ENCODE data around the gene GARNL3.

Gene GARNL3

DNA sequence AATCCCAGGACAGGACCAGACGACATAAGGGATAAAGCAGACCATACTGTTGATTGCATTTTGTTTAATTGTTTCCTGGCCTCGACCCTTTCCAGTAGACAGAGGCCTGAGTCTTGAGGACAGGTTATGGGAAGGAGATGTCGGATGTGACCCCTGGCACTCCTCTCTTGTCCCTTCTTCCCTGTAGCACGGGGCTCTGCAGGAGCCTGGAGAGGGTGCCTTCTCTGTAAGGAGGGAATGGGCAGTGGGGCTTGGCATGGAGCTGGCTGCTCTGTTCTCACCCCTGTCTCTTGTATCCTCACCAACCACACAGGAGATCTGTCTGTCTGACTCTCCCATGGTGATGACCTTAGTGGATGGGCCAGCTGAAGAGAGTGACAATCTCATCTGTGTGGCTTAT lies 92.3 kb downstream of the GARNL3 start:
- DNase-seq: no peak

DNA sequence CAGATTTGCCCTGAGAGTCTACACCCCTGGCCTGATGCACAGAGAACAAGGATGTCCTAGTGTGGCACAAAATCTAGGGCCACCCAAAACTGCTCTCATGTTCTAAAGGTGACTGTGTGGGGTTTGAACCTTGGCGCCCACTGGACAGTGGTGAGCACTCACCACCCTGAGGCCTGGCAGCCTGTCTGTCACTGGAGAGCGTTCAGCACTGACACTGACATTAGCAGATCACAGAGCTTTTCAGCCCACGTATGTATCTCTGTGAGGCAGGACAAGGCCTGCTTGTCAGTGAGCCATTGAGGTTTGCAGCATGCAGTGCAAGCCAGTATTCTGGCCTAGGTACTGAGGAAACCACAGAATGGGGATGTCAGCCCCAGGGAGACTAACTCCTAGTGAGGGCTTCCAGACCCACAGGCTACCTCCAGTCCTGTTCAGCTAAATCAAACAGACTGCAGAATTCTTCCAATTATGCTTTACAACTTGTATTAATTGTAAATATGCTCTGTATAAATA lies 93.5 kb downstream of the GARNL3 start:
- DNase-seq: no peak

DNA sequence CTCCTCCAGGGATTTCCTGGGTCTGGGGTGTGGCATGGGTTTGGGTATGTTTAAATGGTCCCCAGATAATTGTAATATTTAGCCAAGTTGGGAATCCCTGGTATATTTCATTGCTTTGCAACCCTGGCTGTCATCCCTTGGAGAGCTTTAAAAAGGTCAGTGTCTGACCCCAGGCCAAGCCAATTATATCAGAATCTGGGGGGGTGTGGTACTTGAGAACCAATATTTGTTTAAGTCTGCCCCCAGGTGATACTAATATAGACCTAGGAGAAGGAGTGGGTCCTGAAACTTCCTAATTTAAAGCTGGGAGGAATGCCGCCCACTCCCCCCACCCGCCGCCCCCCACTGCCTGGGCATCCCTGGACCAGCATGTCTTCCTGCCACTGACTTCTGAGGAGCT lies 94.2 kb downstream of the GARNL3 start:
- DNase-seq: no peak

DNA sequence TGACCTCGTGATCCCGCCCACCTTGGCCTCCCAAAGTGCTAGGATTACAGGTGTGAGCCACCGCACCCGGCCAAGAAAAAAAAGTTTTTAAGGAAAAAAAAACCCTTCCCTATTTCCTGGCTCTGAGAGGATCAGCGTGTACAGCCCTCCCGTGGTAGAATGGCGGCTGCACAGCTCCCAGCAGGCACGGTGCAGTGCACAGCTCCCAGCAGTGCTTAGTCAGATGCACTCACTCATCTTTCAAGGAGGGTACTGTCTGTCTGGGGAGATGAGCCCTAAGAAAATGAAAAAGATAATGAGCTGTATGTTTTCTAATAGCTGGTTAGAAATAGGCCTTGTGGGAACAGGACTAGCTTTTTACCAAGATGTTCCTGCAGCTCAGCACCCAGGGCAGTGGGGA lies 95.7 kb downstream of the GARNL3 start:
- no peak for DNase-seq

DNA sequence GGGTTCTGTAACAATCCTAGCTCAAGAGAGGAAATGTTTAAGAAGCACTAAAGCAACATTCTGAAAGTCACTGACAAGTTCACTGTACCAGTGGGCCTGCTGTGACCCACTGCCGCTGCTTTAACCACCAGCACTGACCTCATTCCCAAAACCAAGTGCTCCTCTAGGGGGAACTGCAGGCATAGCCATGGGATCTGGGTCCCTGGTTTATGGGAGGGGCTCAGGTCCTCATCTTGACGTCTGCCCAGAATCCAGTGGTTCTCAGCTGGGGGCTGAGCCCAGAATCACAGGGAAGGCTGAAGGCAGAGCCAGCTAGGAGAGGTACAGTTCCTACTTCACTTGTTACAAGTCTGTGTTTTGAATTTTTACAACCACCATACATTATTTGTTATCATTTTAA lies 96.3 kb downstream of the GARNL3 start:
- DNase-seq: no peak

DNA sequence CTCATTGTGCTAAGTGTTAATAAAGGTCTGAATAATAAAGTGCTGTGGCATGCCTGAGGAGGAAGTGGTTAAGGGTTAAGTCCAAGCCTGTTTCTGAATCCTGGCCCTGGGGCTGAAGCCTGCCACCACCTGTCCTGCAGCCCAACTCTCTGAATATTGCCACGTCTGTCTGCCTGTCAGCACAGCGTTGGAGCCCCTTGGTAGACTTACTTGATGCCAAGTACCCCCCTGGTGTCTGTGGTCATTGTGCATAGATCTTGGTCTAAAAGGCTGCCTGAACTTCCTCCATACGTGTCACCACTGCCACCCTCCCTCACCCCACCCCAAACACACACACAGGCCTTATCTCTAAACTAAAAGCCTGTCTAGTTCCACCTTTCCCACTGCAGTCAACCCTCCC lies 97.0 kb downstream of the GARNL3 start:
- no peak for DNase-seq

DNA sequence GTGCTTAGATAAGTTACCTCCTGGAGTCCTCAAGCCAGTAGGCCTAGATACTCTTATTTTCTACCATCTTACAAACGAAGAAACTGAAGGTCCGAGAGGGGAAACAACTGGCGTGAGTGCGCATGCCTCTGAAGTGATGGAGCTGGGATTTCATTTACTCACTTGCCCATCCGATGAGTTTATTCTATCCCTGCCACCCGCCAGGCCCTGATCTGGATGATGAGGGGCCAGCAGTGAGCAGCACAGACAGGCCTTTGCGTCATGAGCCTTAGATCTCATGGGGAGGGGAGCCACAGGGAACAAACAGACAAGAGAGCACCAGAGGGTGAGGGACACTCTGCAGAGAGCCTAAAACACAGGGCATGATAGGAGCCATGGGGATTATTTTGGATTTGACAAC lies 98.3 kb downstream of the GARNL3 start:
- no peak for DNase-seq

DNA sequence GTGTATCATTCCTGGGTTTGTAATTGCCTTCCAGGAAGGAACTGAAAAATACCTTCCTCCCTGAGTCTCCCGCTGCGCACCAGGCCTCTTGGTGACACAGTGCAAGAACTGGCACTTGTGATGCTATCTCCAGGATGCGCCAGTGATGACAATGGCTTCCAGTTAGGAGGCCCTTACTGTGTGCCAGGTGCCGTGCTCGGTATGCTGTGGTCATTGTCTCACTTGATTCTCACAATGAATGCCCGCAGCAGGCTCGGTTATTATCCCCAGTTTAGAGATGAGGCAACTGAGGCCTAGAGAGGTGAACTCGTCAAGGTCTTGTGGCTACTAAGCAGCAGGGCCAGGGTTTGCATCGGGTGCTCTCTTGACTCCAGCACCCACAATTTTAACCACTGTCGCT lies 100.9 kb downstream of the GARNL3 start:
- no peak for DNase-seq

DNA sequence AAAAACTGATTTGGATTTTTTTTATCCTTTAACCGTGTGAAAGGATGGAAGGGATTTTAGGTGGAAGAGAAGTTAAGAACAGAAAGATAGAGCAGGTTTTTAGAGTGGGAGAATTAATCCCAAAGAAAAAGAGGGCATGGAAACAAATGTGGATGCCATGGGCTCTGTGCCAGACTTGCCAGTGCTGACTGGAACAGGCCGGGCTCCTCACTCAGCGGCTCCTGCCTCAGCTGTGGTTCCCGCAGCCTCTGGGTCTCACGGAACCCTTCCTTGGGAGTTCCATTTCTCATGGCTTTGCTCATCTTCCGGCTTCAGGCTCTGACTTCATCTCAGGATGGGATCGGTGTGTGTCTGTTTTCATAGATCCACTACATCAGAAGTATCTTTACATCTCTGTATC lies 102.0 kb downstream of the GARNL3 start:
- no peak for DNase-seq

DNA sequence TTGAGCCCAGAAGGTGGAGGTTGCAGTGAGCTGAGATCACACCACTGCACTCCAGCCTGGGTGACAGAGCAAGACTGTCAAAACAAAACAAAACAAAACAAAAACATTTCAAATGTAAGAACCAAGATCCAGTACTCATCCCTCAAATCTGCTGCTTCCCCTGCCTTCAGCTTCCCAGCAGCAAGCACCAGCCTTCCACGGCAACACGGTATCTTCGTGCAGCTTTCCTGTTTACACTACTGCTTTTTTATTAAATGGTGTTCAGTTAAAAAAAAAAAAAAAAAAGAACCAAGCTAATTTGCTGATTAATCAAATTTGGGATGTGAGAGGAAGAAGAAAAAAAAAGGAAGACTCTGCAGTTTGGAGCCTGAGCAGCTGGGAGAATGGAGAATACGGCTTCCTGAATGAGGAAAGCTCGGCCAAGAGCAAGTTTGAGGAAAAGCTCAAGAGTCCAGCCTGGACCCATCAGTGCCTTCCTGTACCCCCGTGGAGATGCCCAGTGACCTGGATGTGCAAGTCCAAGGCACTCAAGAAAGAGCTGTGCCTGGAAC lies 104.4 kb downstream of the GARNL3 start:
- no peak for DNase-seq

DNA sequence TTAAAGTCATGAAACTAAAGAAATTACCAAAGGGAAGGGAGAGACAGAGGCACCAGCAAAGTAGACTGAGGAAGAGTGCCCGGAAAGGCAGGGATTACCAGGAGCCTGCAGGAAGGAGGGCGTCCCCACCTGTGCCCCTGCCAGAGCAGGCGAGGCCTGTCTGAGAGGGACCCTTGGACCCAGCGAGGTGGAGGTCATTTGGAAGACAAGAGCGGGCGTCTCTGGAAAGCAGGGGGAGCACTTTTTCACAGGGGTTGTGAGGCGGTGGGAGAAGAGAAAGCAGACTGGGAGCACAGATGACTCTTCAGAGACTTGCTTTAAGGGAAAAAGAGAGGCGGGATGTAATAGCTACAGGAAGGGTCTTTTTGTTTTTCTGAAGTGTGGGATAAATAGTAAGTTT lies 104.9 kb downstream of the GARNL3 start:
- no peak for DNase-seq

DNA sequence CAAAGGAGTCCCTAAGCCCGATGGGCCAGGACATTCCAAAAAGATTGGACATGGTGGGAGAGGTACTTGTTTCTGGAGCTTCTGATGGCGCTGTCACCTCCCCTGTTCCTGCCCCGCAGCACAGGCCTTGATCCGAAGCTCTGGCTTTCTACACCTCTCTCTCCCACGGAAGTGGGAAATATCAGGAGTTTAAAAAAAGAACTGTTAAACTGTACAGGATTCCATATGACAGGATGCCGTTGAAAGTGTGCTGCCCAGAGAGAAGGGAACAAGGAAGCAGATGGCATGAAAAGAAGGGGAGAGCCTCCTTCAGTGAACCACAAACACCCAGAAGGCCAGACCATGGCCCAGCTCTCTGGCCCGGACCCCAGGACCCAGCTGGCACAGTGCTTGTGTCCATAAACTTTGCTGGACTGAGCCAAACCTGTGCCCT lies 105.6 kb downstream of the GARNL3 start:
- no peak for DNase-seq

DNA sequence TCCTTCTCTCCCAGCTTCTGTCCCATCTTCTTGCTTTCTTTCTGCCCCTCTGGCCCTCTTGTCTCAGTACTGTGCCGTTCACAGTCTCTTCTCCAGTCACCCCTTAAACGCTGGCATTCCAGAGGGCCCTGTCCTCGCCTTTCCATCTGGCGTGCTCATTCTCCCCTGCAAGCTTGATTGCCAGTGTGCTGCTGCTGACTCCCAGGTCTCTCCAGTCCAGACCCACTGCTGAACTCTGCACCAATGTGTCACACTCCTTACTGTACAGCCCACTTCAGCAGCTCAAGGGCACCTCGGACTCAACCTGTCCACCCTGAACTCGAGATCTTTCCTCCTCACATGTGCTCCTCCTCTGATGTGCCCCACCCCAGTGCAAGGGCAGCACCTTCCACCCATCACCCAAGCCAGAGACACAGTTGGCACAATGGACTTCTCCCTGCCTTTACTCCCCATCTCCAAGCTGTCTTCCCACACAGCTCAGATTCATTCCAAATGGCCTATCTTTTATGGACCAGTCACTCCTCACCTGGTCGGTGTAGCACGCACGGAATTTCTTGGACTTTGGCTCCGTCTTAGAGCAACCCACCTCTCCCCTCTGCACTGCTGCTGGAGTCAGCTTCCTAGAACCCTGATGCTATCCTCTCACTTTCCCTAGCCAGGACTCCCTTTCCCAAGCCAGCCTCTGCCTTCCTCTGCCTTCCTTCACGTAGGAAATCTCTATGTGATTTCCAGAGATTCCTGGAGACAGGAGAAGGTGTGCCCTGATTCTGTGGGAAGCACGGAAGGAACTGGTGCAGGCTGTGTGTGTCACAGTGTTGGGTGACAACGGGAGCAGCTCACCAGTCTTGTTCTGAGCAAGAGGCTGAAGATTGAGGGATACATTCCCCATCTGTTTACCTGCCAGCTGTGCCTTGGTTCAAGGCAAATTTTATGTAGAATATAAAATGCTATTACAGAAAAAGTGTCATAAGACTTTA lies 106.4 kb downstream of the GARNL3 start:
- DNase-seq: no peak

DNA sequence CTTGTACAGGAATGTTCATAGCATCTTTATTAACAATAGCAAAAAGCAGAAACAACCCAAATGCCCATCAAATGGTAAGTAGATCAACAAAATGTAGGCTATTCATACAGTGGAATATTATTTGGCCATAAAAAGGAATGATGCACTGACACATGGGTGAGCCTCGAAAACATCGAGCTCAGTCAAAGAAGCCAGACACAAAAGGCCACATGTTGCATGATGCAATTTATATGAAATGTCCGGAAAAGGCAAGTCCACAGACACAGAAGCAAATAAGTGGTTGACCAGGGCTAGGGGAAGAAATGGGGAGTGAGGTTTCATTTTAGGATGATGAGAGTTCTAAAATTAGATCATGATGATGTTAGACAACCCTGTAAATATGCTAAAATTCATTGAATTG lies 115.9 kb downstream of the GARNL3 start:
- no peak for DNase-seq

DNA sequence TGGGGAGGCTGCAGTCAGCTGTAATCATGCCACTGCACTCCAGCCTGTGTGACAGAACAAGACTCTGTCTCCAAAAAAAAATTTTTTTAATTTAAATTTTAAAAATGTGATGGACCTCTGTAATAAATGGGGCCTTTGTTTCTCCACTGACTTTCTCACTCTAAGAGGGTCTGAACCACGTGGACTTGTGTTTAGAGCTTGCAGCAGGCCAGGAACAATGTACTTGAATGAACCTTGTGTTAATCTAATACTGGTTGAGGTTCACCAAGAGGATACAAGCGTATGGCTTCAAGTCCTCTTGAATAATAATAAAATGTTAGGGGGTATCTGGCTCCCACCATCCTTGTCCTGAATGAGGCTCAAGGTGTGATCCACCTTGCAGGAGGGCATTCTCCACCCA lies 118.0 kb downstream of the GARNL3 start:
- DNase-seq: no peak

DNA sequence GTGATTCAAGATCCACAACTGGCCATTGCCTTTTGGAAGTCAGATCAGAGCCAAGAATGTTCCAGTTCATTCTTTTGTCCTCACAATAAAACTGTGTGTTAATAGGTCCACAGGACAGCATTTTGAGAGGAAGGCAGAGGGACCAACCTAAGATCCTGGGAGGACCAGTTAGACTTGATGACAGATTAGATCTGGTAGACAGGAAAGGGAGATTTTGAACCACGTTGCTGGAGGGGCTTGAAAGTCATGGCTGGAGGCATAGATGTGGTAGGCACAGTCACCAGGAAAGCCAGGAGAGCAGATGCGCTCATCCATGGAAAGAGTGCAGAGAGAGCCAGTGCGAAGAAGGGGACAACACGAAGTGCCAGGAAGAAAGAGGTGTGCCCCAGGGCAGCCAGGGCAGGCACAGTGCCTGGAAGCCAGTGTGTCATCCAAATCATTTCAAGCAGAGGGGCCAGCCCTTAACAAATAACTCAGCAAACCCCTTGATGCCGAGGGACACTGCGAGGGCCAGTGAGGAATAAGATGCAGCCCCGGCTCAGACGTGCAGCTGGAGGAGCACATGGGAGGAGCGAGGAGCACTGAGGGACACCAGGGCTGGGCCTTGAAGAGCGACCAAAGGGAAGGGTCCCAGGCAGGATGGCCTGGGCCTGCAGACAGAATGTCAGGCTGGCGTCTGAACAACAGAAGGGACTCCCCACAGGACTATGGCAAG lies 119.6 kb downstream of the GARNL3 start:
- DNase-seq: no peak

DNA sequence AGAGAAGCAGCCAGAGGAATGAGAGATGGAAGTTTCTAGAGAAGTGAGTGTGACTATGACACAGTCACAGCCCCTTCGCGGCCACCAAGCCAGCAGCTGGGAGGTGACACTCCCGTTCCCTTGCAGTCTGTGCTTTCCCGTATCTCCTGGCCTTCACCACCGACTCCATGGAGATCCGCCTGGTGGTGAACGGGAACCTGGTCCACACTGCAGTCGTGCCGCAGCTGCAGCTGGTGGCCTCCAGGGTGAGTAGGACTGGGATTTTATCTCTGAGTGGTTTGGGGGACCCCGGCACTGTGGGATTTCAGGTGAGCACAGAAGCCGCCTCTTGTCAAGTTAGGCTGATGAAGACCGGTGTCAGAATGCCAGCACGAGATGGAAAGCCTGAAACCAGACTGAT lies 120.3 kb downstream of the GARNL3 start:
- DNase-seq: no peak

DNA sequence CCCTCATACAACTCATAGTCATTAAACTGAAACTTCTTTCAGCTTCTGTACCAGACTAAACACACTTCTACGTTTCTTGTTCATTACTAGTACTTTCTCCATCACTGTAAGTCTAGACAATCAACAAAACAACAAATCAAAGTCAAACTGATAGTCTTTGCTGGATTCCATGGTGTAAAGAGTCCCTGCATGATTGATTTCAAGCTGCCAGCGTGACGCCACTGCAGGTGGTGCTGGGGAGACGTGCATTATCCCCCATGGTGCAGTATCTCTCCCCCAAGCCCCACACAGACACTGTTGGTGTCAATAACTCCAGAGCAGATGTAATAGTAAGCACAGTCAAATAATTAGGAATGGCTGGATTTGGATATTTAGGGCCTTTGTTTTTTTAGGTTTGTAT lies 121.7 kb downstream of the GARNL3 start:
- no peak for DNase-seq

DNA sequence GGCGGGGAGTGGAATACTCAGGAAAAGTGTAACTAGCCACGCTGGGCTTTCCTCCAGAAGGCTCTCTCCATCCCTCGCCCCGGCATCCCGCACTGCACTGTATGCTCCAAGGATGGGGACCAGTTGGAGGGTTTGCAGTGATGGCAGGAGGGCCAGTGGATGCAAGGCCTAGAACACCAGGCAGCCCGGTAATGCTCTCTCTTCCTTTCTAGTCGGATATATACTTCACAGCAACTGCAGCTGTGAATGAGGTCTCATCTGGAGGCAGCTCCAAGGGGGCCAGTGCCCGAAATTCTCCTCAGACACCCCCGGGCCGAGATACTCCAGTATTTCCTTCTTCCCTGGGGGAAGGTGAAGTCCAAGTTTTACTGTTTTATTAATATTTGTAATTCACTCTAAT lies 122.4 kb downstream of the GARNL3 start:
- no peak for DNase-seq

DNA sequence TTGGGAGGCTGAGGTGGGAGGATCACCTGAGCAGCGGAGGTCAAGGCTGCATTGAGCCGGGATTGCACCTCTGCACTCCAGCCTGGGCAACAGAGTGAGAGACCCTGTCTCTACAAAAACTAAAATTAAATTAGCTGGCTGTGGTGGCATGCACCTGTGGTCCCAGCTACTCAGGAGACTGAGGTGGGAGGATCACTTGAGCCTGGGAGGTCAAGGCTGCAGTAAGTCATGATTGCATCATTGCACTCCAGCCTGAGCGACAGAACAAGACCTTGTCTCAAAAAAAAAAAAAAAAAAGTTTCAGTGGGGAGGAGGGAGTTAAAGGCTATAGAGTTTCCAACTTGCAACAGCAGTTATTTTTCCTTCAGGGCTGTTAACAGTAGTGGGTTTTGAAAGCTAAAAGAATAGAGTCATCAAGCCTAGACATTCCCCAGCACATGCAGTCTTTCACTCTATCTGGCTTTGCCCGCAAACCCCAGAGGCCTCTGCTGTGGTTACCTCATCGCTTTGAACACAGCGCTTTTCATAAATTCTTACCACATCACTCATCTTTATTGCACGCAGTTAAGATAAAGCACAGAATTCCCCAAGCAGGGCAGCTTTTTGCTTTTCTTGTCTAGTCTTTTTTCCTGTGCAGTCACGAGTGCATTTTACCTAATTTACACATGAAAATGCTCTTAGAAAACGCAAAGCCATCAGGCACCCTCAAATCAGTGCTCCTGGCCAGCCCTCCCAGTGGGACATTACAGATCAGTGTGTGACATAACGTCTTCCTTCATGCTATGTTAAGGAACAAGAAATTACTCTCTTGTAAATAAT lies 123.7 kb downstream of the GARNL3 start:
- DNase-seq: peak; percentile 84

DNA sequence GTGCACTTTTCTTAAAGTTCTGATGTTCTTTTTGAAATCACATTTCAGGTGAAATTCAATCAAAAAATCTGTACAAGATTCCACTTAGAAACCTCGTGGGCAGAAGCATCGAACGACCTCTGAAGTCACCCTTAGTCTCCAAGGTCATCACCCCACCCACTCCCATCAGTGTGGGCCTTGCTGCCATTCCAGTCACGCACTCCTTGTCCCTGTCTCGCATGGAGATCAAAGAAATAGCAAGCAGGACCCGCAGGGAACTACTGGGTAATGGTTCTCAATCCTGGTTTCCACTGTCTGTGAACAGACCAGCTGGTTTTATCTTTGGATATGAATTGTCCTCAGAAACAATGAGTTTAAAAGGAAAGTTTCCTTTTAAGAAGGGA lies 124.3 kb downstream of the GARNL3 start:
- no peak for DNase-seq

DNA sequence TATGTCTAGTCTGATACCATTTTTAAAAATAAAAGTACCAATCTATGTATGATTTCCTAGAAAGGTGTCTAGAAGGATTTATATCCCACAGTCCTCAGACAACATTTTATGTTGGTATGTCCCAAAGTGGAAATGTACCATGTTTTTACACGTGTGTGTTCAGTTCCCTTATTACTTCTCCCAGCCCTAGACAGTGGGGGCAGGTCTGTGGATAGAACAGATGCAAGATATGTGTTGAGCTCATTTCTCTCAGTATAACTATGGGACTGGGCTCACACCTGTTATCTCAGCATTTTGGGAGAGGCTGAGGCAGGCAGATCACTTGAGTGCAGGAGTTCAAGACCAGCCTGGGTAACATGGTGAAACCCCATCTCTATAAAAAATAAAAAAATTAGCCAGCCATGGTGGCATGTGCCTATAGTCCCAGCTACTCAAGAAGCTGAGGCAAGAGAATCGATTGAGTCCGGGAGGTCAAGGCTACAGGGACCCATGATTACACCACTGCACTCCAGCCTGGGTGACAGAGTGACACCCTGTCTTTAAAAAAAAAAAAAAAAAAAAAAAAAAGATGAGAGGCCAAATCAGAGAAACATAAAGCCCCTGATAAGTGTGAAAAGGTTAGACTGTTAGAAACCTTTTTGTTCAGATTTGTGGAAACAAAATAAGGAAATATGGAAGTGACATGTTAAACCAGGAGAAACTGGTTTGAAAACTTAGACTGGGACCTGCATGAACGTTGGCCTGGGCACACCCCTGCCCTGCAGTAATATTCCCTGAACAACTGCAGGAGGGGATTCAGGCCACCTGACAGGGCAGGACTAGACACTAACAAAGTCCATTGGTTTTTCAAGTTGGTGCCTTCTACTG lies 125.0 kb downstream of the GARNL3 start:
- DNase-seq: no peak
